H9 (cell line): ENCODE results near the gene FMO2. TPM values are rescaled to one million over a fixed set of nuclear protein-coding genes. Genes with fewer than 3 reads are reported as not detected.

Experiments used
- DNase-seq: peaks from one replicate; pipeline ENCODE4 v3.0.0-alpha.2; 2017
- H2AFZ ChIP-seq: one replicate; pipeline ENCODE4 v1.6.1; 2013; ENCODE audit warnings: mild to moderate bottlenecking, low read length, control low read depth, moderate library complexity
- H2AK5ac ChIP-seq: 2 replicates; pipeline ENCODE4 v1.6.1; 2013; ENCODE audit warnings: low read length, control low read depth, mixed read lengths; ENCODE audit not compliant: insufficient read length
- H2BK120ac ChIP-seq: one replicate; pipeline ENCODE4 v1.6.1; 2013; ENCODE audit warnings: low read depth, mild to moderate bottlenecking, low read length, control low read depth, inconsistent platforms; ENCODE audit not compliant: poor library complexity, severe bottlenecking
- H2BK12ac ChIP-seq: 2 replicates; pipeline ENCODE4 v1.6.1; 2013; ENCODE audit warnings: low read length, control low read depth, mixed read lengths, low read depth; ENCODE audit not compliant: insufficient read length
- H2BK15ac ChIP-seq: 2 replicates; pipeline ENCODE4 v1.6.1; 2013; ENCODE audit warnings: low read depth, low read length, control low read depth
- H2BK20ac ChIP-seq: one replicate; pipeline ENCODE4 v1.6.1; 2013; ENCODE audit warnings: low read depth, mild to moderate bottlenecking, low read length, control low read depth, inconsistent platforms; ENCODE audit not compliant: poor library complexity, severe bottlenecking
- H2BK5ac ChIP-seq: 2 replicates; pipeline ENCODE4 v1.6.1; 2013; ENCODE audit warnings: low read length, control low read depth, mixed read lengths; ENCODE audit not compliant: insufficient read length
- H3K14ac ChIP-seq: 2 replicates; pipeline ENCODE4 v1.6.1; 2013; ENCODE audit warnings: low read length, control low read depth; ENCODE audit not compliant: insufficient read depth
- H3K18ac ChIP-seq: 2 replicates; pipeline ENCODE4 v1.6.1; 2013; ENCODE audit warnings: low read depth, mild to moderate bottlenecking, mixed read lengths, low read length, control low read depth; ENCODE audit not compliant: insufficient read length
- H3K23ac ChIP-seq: 2 replicates; pipeline ENCODE4 v1.6.1; 2013; ENCODE audit warnings: low read length, control low read depth, mixed read lengths, low read depth; ENCODE audit not compliant: insufficient read length
- H3K23me2 ChIP-seq: 2 replicates; pipeline ENCODE4 v1.6.1; 2013; ENCODE audit warnings: low read depth, mild to moderate bottlenecking, mixed read lengths, low read length, control low read depth; ENCODE audit not compliant: insufficient read length, poor library complexity, severe bottlenecking
- H3K27ac ChIP-seq: 2 replicates; pipeline ENCODE4 v1.5.1; 2013; ENCODE audit warnings: low read length, control low read depth, mixed read lengths, low read depth; ENCODE audit not compliant: insufficient read length
- H3K27me3 ChIP-seq: 2 replicates; pipeline ENCODE4 v1.6.1; 2013; ENCODE audit warnings: low read length, control low read depth, inconsistent platforms; ENCODE audit not compliant: insufficient read depth
- H3K4ac ChIP-seq: 2 replicates; pipeline ENCODE4 v1.6.1; 2013; ENCODE audit warnings: low read depth, mild to moderate bottlenecking, control low read depth, inconsistent platforms, low read length, moderate library complexity
- H3K4me1 ChIP-seq: 2 replicates; pipeline ENCODE4 v1.6.1; 2013; ENCODE audit warnings: low read length, control low read depth, inconsistent platforms; ENCODE audit not compliant: insufficient read depth
- H3K4me2 ChIP-seq: 2 replicates; pipeline ENCODE4 v1.6.1; 2013; ENCODE audit warnings: low read length, control low read depth, mixed read lengths; ENCODE audit not compliant: insufficient read length, insufficient read depth
- H3K56ac ChIP-seq: 2 replicates; pipeline ENCODE4 v1.6.1; 2013; ENCODE audit warnings: low read depth, mild to moderate bottlenecking, mixed read lengths, low read length, control low read depth; ENCODE audit not compliant: insufficient read length
- H3K79me1 ChIP-seq: 2 replicates; pipeline ENCODE4 v1.6.1; 2013; ENCODE audit warnings: low read depth, mild to moderate bottlenecking, moderate library complexity, low read length, control low read depth, inconsistent platforms; ENCODE audit not compliant: insufficient read depth, poor library complexity, severe bottlenecking
- H3K79me2 ChIP-seq: 2 replicates; pipeline ENCODE4 v1.6.1; 2013; ENCODE audit warnings: low read length, control low read depth, inconsistent platforms; ENCODE audit not compliant: insufficient read depth
- H3K9ac ChIP-seq: 2 replicates; pipeline ENCODE4 v1.6.1; 2013; ENCODE audit warnings: low read length, control low read depth, mixed read lengths; ENCODE audit not compliant: insufficient read length; ENCODE audit errors: extremely low read depth
- H3K9me3 ChIP-seq: one replicate; pipeline ENCODE4 v1.6.1; 2013; ENCODE audit warnings: low read depth, low read length, inconsistent platforms; ENCODE audit not compliant: control insufficient read depth
- H3T11ph ChIP-seq: one replicate; pipeline ENCODE4 v1.6.1; 2013; ENCODE audit warnings: mild to moderate bottlenecking, low read length, control low read depth, inconsistent platforms
- H4K20me1 ChIP-seq: one replicate; pipeline ENCODE4 v1.6.1; 2013; ENCODE audit not compliant: control insufficient read depth, insufficient read length, insufficient read depth
- H4K5ac ChIP-seq: 2 replicates; pipeline ENCODE4 v1.6.1; 2013; ENCODE audit warnings: low read depth, mild to moderate bottlenecking, mixed read lengths, low read length, control low read depth; ENCODE audit not compliant: insufficient read length
- H4K8ac ChIP-seq: replicated peaks from 2 replicates; pipeline ENCODE4 v1.6.1; 2013; ENCODE audit warnings: low read length, control low read depth, mixed read lengths, low read depth; ENCODE audit not compliant: insufficient read length
- H4K91ac ChIP-seq: 2 replicates; pipeline ENCODE4 v1.6.1; 2013; ENCODE audit warnings: low read depth, mild to moderate bottlenecking, moderate library complexity, mixed read lengths, low read length, control low read depth; ENCODE audit not compliant: insufficient read length
- H3K27ac Mint-ChIP-seq, 3 experiments: 2 replicates in 2 of 3; 3 replicates in 1 of 3; pipeline ENCODE4 v1.8.0; 2020 to 2021; ENCODE audit warnings: mixed read lengths in 3 of 3, mild to moderate bottlenecking in 1 of 3, moderate library complexity in 1 of 3
- H3K27me3 Mint-ChIP-seq: 2 replicates; pipeline ENCODE4 v1.8.0; 2021; ENCODE audit warnings: low read depth, mild to moderate bottlenecking, moderate library complexity, mixed read lengths
- H3K36me3 Mint-ChIP-seq, 3 experiments: 2 replicates in 2 of 3; 3 replicates in 1 of 3; pipeline ENCODE4 v1.8.0; 2020 to 2021; ENCODE audit warnings: low read depth in 3 of 3, mixed read lengths in 3 of 3; ENCODE audit not compliant: insufficient read depth in 1 of 3
- H3K4me1 Mint-ChIP-seq, 2 experiments: 2 replicates each; pipeline ENCODE4 v1.8.0; 2020; ENCODE audit warnings: mixed read lengths in 2 of 2
- H3K4me3 Mint-ChIP-seq, 2 experiments: 2 replicates in 1 of 2; 3 replicates in 1 of 2; pipeline ENCODE4 v1.8.0; 2020 to 2021; ENCODE audit warnings: mild to moderate bottlenecking in 2 of 2, mixed read lengths in 2 of 2, moderate library complexity in 1 of 2
- H3K9me3 Mint-ChIP-seq, 2 experiments: 2 replicates in 1 of 2; 3 replicates in 1 of 2; pipeline ENCODE4 v1.8.0; 2020; ENCODE audit warnings: mild to moderate bottlenecking in 2 of 2, mixed read lengths in 2 of 2, moderate library complexity in 1 of 2
- WGBS: extraction: QIAGEN DNeasy Blood & Tissue Kit; methylation state at CpG from one replicate; pipeline ENCODE4 v1.1.7; 2013; ENCODE audit warnings: missing lambda C conversion rate, low lambda C conversion rate, mixed read lengths; ENCODE audit not compliant: insufficient read length; ENCODE audit errors: extremely low coverage; 5-methylcytosine and 5-hydroxymethylcytosine counted together
- total RNA-seq: library from RNA; stranded (reverse); gene quantifications from 2 replicates; pipeline ENCODE4 v1.2.1, GENCODE V29; 2021
- TF ChIP-seq, protein P1 (sequence below): fragments of 200-600 bp; sonication (generic); conservative IDR thresholded peaks from 3 replicates; pipeline ENCODE4 v1.8.0; 2021; ENCODE audit warnings: antibody characterized with exemption, mild to moderate bottlenecking

The FMO2 gene
- total RNA-seq, 1 experiment from 2014 or later: not detected

- peak overlapping the region; percentile 68 to 83 for H3K4me3 Mint-ChIP-seq
- H4K8ac ChIP-seq: no peak overlapping the region
- no peak overlapping the region for H2BK120ac ChIP-seq
- H3K4me1 Mint-ChIP-seq: peaks cover 51 to 55% of the 10 kb centered on the region in 2 experiments
- no peak overlapping the region for H3K23ac ChIP-seq
- no peaks in the 10 kb centered on the region; the same call in 1 of the 2 replicates for H3K27me3 Mint-ChIP-seq
- H3K27ac Mint-ChIP-seq: peak overlapping the region; percentile 97 to 100 (median 99)
- no peaks in the 10 kb centered on the region for H3K27me3 ChIP-seq
- no peak overlapping the region for H2BK5ac ChIP-seq
- no peak overlapping the region for H2AK5ac ChIP-seq
- no peak overlapping the region for H3K14ac ChIP-seq
- H3K9ac ChIP-seq: peak overlapping the region; percentile 43
- no peak overlapping the region for H2BK12ac ChIP-seq
- no peaks in the 10 kb centered on the region for H4K20me1 ChIP-seq
- H3K36me3 Mint-ChIP-seq: peaks cover 11 to 20% (median 12%) of the 10 kb centered on the region in 3 experiments; a peak in 6 of 7 replicates
- no peaks in the 10 kb centered on the region for H3K9me3 ChIP-seq
- peak overlapping the region; percentile 30 for H3K18ac ChIP-seq
- H3K4me1 ChIP-seq: peaks cover 16% of the 10 kb centered on the region; the same call in 1 of the 2 replicates
- H3K56ac ChIP-seq: no peak overlapping the region
- peaks cover 6% of the 10 kb centered on the region for H3K23me2 ChIP-seq
- TF ChIP-seq, protein P1, sequence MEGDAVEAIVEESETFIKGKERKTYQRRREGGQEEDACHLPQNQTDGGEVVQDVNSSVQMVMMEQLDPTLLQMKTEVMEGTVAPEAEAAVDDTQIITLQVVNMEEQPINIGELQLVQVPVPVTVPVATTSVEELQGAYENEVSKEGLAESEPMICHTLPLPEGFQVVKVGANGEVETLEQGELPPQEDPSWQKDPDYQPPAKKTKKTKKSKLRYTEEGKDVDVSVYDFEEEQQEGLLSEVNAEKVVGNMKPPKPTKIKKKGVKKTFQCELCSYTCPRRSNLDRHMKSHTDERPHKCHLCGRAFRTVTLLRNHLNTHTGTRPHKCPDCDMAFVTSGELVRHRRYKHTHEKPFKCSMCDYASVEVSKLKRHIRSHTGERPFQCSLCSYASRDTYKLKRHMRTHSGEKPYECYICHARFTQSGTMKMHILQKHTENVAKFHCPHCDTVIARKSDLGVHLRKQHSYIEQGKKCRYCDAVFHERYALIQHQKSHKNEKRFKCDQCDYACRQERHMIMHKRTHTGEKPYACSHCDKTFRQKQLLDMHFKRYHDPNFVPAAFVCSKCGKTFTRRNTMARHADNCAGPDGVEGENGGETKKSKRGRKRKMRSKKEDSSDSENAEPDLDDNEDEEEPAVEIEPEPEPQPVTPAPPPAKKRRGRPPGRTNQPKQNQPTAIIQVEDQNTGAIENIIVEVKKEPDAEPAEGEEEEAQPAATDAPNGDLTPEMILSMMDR: no peak
- peaks cover 15% of the 10 kb centered on the region in 2 experiments; a peak in 4 of 5 replicates for H3K9me3 Mint-ChIP-seq
- H3K79me2 ChIP-seq: no peaks in the 10 kb centered on the region
- no peak overlapping the region for H3T11ph ChIP-seq
- no CpG with 5 or more reads among the region's 2 CpGs for WGBS
- H3K4me2 ChIP-seq: peak overlapping the region; percentile 60
- no peak overlapping the region for H4K5ac ChIP-seq
- H4K91ac ChIP-seq: no peak overlapping the region
- H3K79me1 ChIP-seq: no peaks in the 10 kb centered on the region
- peak overlapping the region; percentile 96 for H3K27ac ChIP-seq
- H3K4ac ChIP-seq: no peak overlapping the region; the same call in 1 of the 2 replicates
- no peak overlapping the region for H2AFZ ChIP-seq
- H2BK20ac ChIP-seq: no peak overlapping the region
- H2BK15ac ChIP-seq: no peak overlapping the region
- DNase-seq: peak; percentile 71
These were observed 35.0 kb downstream of the FMO2 start for GRCh38 chr1:171220081-171220420.
